AG09309 (cell line): ENCODE measurements around the gene UNC13B.
"Not testable (repeated sequence)": the region's sequence is repeated elsewhere in the genome, so short reads cannot be mapped to it uniquely, and the experiment has no call there.

Source experiments
- DNase-seq: peaks from one replicate; pipeline ENCODE4 v3.0.0-alpha.2; 2010; ENCODE audit warnings: low read depth
- H3K4me3 ChIP-seq: 2 replicates; pipeline ENCODE4 v1.5.1; 2011; ENCODE audit warnings: mild to moderate bottlenecking, low read depth, low read length, moderate library complexity; ENCODE audit not compliant: control insufficient read depth
- CTCF ChIP-seq: IDR thresholded peaks from 2 replicates; pipeline ENCODE4 v1.5.1; 2011; ENCODE audit warnings: mild to moderate bottlenecking, low read depth, low read length, inconsistent platforms; ENCODE audit not compliant: insufficient read depth, control insufficient read depth; ENCODE audit errors: missing control alignments

The UNC13B gene

GRCh38 chr9:35168963-35169362 lies 7.2 kb downstream of the UNC13B start:
- DNase-seq = no peak
- H3K4me3 ChIP-seq = no peak overlapping the region
- no peak for TF ChIP-seq CTCF

- no peak for TF ChIP-seq CTCF
- H3K4me3 ChIP-seq = no peak overlapping the region
- DNase-seq = no peak
Measured at GRCh38 chr9:35172878-35173277, 11.1 kb downstream of the UNC13B start.

- no peak for DNase-seq
- TF ChIP-seq CTCF = no peak
- H3K4me3 ChIP-seq = no peak overlapping the region
Measured at GRCh38 chr9:35177520-35177919, 15.7 kb downstream of the UNC13B start.

- H3K4me3 ChIP-seq = no peak overlapping the region
- TF ChIP-seq CTCF = no peak
- no peak for DNase-seq
Measured at GRCh38 chr9:35179347-35180280, 17.8 kb downstream of the UNC13B start.

DNA sequence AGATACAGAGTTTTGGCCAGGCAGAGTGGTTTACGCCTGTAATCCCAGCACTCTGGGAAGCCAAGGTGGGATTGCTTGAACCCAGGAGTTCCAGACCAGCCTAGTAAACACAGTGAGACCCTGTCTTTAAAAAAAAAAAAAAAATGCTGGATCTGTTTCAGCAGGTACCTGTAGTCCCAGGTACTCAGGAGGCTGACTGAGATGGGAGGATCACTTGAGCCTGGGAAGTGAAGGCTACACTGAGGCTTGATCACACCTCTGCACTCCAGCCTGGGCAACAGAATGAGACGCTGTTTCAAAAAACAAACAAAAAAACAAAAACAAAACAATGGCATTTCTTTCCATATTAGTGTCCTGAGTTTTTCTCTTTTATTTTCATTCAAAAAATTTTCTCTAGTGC lies 19.0 kb downstream of the UNC13B start:
- no peak for DNase-seq
- H3K4me3 ChIP-seq = no peak overlapping the region
- TF ChIP-seq CTCF = no peak

GRCh38 chr9:35182401-35182800 lies 20.6 kb downstream of the UNC13B start:
- not testable (repeated sequence) for DNase-seq

DNA sequence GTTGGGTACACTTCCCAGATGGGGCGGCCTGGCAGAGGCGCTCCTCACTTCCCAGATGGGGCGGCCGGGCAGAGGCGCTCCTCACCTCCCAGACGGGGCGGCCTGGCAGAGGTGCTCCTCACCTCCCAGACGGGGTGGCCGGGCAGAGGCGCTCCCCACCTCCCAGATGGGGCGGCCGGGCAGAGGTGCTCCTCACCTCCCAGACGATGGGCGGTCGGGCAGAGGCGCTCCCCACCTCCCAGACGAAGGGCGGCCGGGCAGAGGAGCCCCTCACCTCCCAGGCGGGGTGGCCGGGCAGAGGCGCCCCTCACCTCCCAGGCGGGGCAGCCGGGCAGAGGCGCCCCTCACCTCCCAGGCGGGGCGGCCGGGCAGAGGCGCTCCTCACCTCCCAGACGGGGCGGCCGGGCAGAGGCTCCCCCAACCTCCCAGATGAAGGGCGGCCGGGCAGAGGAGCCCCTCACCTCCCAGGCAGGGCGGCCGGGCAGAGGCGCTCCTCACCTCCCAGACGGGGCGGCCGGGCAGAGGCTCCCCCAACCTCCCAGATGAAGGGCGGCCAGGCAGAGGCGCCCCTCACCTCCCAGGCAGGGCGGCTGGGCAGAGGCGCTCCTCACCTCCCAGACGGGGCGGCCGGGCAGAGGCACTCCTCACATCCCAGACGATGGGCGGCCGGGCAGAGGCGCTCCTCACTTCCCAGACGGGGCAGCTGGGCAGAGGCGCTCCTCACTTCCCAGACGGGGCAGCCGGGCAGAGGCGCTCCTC lies 21.4 kb downstream of the UNC13B start:
- not testable (repeated sequence) for H3K4me3 ChIP-seq, DNase-seq

More at GRCh38 chr9:35182401-35182800, 20.6 kb downstream of the UNC13B start:
- H3K4me3 ChIP-seq = not testable (repeated sequence)

DNA sequence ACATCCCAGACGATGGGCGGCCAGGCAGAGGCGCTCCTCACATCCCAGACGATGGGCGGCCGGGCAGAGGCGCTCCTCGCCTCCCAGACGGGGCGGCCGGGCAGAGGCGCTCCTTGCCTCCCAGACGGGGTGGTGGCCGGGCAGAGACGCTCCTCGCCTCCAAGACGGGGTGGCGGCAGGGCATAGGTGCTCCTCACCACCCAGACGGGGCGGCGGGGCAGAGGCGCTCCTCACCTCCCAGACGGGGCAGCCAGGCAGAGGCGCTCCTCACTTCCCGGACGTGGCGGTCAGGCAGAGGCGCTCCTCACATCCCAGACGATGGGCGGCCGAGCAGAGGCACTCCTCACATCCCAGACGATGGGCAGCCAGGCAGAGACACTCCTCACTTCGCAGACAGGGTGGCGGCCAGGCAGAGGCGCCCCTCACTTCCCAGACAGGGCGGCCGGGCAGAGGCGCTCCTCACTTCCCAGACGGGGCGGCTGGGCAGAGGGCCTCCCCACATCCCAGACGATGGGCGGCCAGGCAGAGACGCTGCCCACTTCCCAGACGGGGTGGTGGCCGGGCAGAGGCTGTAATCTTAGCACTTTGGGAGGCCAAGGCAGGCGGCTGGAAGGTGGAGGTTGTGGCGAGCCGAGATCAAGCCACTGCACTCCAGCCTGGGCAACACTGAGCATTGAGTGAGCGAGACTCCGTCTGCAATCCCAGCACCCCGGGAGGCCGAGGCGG lies 22.1 kb downstream of the UNC13B start:
- DNase-seq, H3K4me3 ChIP-seq: not testable (repeated sequence)
